ENCODE data around the gene C2orf72. TPM values are rescaled to one million over a fixed set of nuclear protein-coding genes. Genes with fewer than 3 reads are reported as not detected.

Gene C2orf72
- total RNA-seq, 1 donor from 2014 or later: 5.4 TPM

GRCh38 chr2:231094736-231095346, 57.5 kb downstream of the C2orf72 start:
- Mint-ChIP-seq H3K4me1 (ENCODE audit: unreplicated experiment) (no peaks in the 10 kb centered on the region), H3K27me3 (ENCODE audit: unreplicated experiment) (peaks cover 3% of the 10 kb centered on the region), H3K36me3 (ENCODE audit: low read depth, unreplicated experiment) (peaks cover 72% of the 10 kb centered on the region), H3K9me3 (ENCODE audit: unreplicated experiment) (peaks cover 5% of the 10 kb centered on the region), H3K4me3 (ENCODE audit: unreplicated experiment) (no peak overlapping the region), H3K27ac (ENCODE audit: unreplicated experiment) (no peak overlapping the region)
- no peak for DNase-seq (ENCODE audit: low spot score)
- no peak for TF ChIP-seq CTCF (IDR thresholded peaks at IDR 0.05; ENCODE audit: unreplicated experiment)

Other genes with a start within 250 kb of the C2orf72 start
- 279 TPM for gene ITM2C, start 172.6 kb upstream of the C2orf72 start, total RNA-seq (ENCODE audit: unreplicated experiment)
- gene GPR55, start 112.3 kb upstream of the C2orf72 start, total RNA-seq (ENCODE audit: unreplicated experiment): 0.28 TPM
- gene SPATA3, start 41.4 kb upstream of the C2orf72 start, total RNA-seq (ENCODE audit: unreplicated experiment): not detected
- 119 TPM for gene PSMD1, start 19.3 kb downstream of the C2orf72 start, total RNA-seq (ENCODE audit: unreplicated experiment)
- gene HTR2B, start 87.5 kb downstream of the C2orf72 start, total RNA-seq (ENCODE audit: unreplicated experiment): 0.80 TPM
- 18.3 TPM for gene ARMC9, start 161.1 kb downstream of the C2orf72 start, total RNA-seq (ENCODE audit: unreplicated experiment)